Thyroid gland (tissue), 4 donors: ENCODE data around the gene TIAM2.

ENCODE experiments used
- POLR2A ChIP-seq, 2 donors: fragments of 450-650 bp; IDR thresholded peaks; one replicate each; pipeline ENCODE4 v1.6.1; 2017; ENCODE audit warnings: antibody characterized with exemption in 2 of 2, mild to moderate bottlenecking in 2 of 2, moderate library complexity in 1 of 2
- TF ChIP-seq, protein P1 (sequence below), 6 experiments: fragments of 200-600 bp in 3 of 6; fragments of 450-650 bp in 3 of 6; sonication (generic) in 3 of 6; IDR thresholded peaks; one replicate each; pipeline ENCODE4 v1.5.1; 2016 to 2019; ENCODE audit warnings: antibody characterized with exemption in 6 of 6, mild to moderate bottlenecking in 2 of 6, inconsistent platforms in 1 of 6, moderate library complexity in 1 of 6

DNA sequence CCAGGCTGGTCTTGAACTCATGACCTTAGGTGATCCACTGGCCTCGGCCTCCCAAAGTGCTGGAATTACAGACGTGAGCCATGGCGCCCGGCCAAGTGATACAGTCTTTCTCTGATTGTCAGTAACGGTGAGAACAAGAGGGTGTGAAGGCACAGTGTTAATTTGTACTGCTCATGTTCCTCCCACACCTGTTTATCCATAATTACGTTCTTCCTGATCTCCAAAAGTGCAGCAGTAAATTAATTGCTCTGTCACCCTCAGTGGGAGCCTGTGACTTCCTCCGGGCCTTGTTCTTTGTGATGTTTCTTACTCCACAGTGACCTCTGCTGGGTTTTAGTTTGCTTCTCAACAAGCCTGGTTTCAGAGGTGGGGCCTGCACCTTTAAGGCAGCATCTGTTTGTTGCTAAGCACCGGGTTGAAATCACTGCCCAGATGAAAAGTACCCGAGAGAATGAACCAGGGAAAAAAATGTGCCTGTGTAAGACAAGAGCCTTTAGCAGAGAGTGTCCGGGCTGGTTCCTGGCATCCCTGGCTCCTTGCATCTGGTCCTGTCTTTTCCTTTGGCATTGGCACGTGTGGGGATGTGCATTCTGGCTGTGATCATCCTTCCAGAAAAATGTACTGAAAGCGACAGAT is 179.6 kb downstream of the TIAM2 start:
- TF ChIP-seq, protein P1, sequence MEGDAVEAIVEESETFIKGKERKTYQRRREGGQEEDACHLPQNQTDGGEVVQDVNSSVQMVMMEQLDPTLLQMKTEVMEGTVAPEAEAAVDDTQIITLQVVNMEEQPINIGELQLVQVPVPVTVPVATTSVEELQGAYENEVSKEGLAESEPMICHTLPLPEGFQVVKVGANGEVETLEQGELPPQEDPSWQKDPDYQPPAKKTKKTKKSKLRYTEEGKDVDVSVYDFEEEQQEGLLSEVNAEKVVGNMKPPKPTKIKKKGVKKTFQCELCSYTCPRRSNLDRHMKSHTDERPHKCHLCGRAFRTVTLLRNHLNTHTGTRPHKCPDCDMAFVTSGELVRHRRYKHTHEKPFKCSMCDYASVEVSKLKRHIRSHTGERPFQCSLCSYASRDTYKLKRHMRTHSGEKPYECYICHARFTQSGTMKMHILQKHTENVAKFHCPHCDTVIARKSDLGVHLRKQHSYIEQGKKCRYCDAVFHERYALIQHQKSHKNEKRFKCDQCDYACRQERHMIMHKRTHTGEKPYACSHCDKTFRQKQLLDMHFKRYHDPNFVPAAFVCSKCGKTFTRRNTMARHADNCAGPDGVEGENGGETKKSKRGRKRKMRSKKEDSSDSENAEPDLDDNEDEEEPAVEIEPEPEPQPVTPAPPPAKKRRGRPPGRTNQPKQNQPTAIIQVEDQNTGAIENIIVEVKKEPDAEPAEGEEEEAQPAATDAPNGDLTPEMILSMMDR (IDR thresholded peaks at IDR 0.05): peak in 5 of 6 experiments; percentile 33 to 86 (median 62)
- no peak for TF ChIP-seq POLR2A (IDR thresholded peaks at IDR 0.05)
